ENCODE results near the gene VAV3. TPM values are rescaled to one million over a fixed set of nuclear protein-coding genes. Genes with fewer than 3 reads are reported as not detected.

Gene VAV3
- total and polyA plus RNA-seq, 11 donors: 0.57 to 8.3 (median 1.9) TPM

GRCh38 chr1:108000620-108001111 lies 35.7 kb upstream of the VAV3 start:
- H3K27me3 ChIP-seq: no peaks in the 10 kb centered on the region
- H3K9me3 ChIP-seq: no peaks in the 10 kb centered on the region
- no peak for TF ChIP-seq POLR2A (IDR thresholded peaks at IDR 0.05)
- TF ChIP-seq, protein P1, sequence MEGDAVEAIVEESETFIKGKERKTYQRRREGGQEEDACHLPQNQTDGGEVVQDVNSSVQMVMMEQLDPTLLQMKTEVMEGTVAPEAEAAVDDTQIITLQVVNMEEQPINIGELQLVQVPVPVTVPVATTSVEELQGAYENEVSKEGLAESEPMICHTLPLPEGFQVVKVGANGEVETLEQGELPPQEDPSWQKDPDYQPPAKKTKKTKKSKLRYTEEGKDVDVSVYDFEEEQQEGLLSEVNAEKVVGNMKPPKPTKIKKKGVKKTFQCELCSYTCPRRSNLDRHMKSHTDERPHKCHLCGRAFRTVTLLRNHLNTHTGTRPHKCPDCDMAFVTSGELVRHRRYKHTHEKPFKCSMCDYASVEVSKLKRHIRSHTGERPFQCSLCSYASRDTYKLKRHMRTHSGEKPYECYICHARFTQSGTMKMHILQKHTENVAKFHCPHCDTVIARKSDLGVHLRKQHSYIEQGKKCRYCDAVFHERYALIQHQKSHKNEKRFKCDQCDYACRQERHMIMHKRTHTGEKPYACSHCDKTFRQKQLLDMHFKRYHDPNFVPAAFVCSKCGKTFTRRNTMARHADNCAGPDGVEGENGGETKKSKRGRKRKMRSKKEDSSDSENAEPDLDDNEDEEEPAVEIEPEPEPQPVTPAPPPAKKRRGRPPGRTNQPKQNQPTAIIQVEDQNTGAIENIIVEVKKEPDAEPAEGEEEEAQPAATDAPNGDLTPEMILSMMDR (IDR thresholded peaks at IDR 0.05): no peak
- peaks cover 0 to 13% (median 0%) of the 10 kb centered on the region in 12 donors for H3K4me1 ChIP-seq
- peak in 2 of 4 donors; percentile 60 to 89 for ATAC-seq
- no peaks in the 10 kb centered on the region for H3K36me3 ChIP-seq
- no peak overlapping the region for H3K27ac ChIP-seq
- H3K4me3 ChIP-seq: no peak overlapping the region
- intact Hi-C loops (cut with DNase I): loop anchor here in 1 of 10 donors (10.0 kb wide), 1 partner anchor 124 kb away; no protein-coding TSS in a partner anchor
- WGBS, 4 donors: 21 to 23% (median 22%) methylated on average over 2 of the region's 2 CpGs
- DNase-seq: peak; percentile 47 to 83 (median 72)

DNA sequence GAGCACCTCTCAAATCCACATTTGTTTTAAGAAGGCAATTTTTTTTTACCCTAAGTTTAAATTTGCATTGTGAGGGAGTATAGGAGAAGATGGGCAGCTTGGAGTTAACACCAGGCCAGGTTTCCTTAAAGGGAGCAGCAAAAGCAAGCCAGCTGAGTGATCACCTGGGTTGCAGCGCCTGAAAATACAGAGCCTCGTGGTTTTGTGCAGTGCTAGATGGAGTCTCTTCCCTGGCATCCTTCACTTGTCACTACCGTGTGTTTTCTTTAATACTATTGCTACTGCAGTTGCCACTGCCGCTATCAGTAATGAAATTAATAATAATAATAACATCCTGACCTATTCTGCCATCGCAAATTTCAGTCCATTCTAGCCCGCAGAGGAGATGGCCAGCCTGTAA lies 35.2 kb upstream of the VAV3 start:
- Histone ChIP-seq H3K4me3 (no peak overlapping the region), H3K27me3 (no peaks in the 10 kb centered on the region), H3K36me3 (no peaks in the 10 kb centered on the region), H3K27ac (no peak overlapping the region), H3K9me3 (no peaks in the 10 kb centered on the region), H3K4me1 (peaks cover 0 to 13% (median 0%) of the 10 kb centered on the region in 12 donors)
- WGBS, 4 donors: 79 to 86% (median 83%) methylated on average over 6 of the region's 6 CpGs
- intact Hi-C loops (cut with DNase I): loop anchor here in 1 of 10 donors (10.0 kb wide), 1 partner anchor 125 kb away; no protein-coding TSS in a partner anchor
- ATAC-seq (no peak), DNase-seq (no peak)
- TF ChIP-seq POLR2A (IDR thresholded peaks at IDR 0.05): no peak
- TF ChIP-seq, protein P1 (IDR thresholded peaks at IDR 0.05): no peak

GRCh38 chr1:107997866-107998265 lies 32.9 kb upstream of the VAV3 start:
- Histone ChIP-seq H3K4me3 (no peak overlapping the region), H3K27ac (no peak overlapping the region), H3K27me3 (no peaks in the 10 kb centered on the region), H3K4me1 (peaks cover 0 to 13% (median 0%) of the 10 kb centered on the region in 12 donors), H3K36me3 (no peaks in the 10 kb centered on the region), H3K9me3 (no peaks in the 10 kb centered on the region)
- no peak for TF ChIP-seq POLR2A (IDR thresholded peaks at IDR 0.05)
- TF ChIP-seq, protein P1 (IDR thresholded peaks at IDR 0.05): no peak
- intact Hi-C loops (cut with DNase I): no loop called here
- WGBS, 4 donors: 79 to 88% (median 88%) methylated on average over 1 of the region's 1 CpG
- no peak for ATAC-seq
- no peak for DNase-seq

DNA sequence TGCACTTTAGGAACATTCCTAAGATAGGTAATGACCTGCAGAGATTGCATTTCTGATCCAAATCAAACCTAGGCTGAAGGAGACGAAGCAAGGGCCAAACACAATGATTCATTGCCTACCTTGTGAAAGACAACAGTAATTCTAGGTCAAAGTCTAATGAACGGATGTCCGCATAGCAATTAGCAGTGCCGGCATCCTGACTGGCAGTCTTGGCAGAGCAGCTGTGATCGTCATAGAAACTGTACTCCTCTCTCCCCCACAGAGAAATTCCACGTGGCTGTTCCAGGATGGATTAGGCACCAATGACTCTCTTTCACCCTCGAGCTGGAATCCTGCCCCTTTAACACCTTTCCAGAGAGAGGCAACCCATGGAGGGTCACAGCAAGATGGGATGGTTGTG lies 28.9 kb upstream of the VAV3 start:
- H3K9me3 ChIP-seq: no peaks in the 10 kb centered on the region
- H3K36me3 ChIP-seq: no peaks in the 10 kb centered on the region
- no peak for ATAC-seq
- TF ChIP-seq, protein P1 (IDR thresholded peaks at IDR 0.05): no peak
- TF ChIP-seq POLR2A (IDR thresholded peaks at IDR 0.05): no peak
- H3K27ac ChIP-seq: no peak overlapping the region
- DNase-seq: no peak
- H3K27me3 ChIP-seq: no peaks in the 10 kb centered on the region
- H3K4me1 ChIP-seq: no peaks in the 10 kb centered on the region
- H3K4me3 ChIP-seq: no peak overlapping the region
- intact Hi-C loops (cut with DNase I): no loop called here
- WGBS, 4 donors: 42 to 59% (median 48%) methylated on average over 5 to 7 of the region's 7 CpGs

All from heart left ventricle (tissue), 16 donors.